ENCODE measurements around the gene AGTPBP1. TPM values are rescaled to one million over a fixed set of nuclear protein-coding genes. Genes with fewer than 3 reads are reported as not detected.

The AGTPBP1 gene
- total RNA-seq, 2 experiments from 2014 or later = 24.2 to 37.2 TPM

GRCh38 chr9:85522459-85523092 lies 219.2 kb downstream of the AGTPBP1 start:
- BruUV-seq (replicated peaks) = no TSS peak
- H2AFZ ChIP-seq (ENCODE audit: low read length) = no peak overlapping the region
- H3K79me2 ChIP-seq (ENCODE audit: insufficient read depth, low read depth, low read length) = no peaks in the 10 kb centered on the region
- no peak overlapping the region for H3K27ac ChIP-seq (ENCODE audit: low read depth, low read length, poor library complexity, severe bottlenecking)
- H4K20me1 ChIP-seq (ENCODE audit: insufficient read depth, low read length) = no peaks in the 10 kb centered on the region
- no peak for TF ChIP-seq EZH2phosphoT487 (IDR thresholded peaks at IDR 0.05; ENCODE audit: borderline replicate concordance, low read depth, low read length)
- TF ChIP-seq CTCF (conservative IDR thresholded peaks at IDR 0.05; ENCODE audit: low read length) = no peak
- intact Hi-C loops (cut with micrococcal nuclease; ENCODE audit: unreplicated experiment) = no loop called here
- DNase-seq (ENCODE audit: low spot score) = no peak
- H3K4me1 ChIP-seq (ENCODE audit: insufficient read depth, low read length, poor library complexity, severe bottlenecking) = no peaks in the 10 kb centered on the region
- H3K9me3 ChIP-seq (ENCODE audit: low read length) = no peaks in the 10 kb centered on the region
- no peaks in the 10 kb centered on the region for H3K36me3 ChIP-seq (ENCODE audit: insufficient read depth, low read length)
- no peak overlapping the region for H3K4me2 ChIP-seq (ENCODE audit: low read length)
- POLR2A ChIA-PET = no interaction called here
- CTCF ChIA-PET (ENCODE audit: unreplicated experiment) = no interaction called here
- H3K9me2 ChIP-seq (ENCODE audit: insufficient read depth, low read length) = no peaks in the 10 kb centered on the region
- H3K4me3 ChIP-seq (ENCODE audit: low read depth, low read length, poor library complexity, severe bottlenecking) = no peak overlapping the region

- Histone ChIP-seq H3K9me3 (ENCODE audit: low read length) (no peaks in the 10 kb centered on the region), H3K79me2 (ENCODE audit: insufficient read depth, low read depth, low read length) (no peaks in the 10 kb centered on the region), H3K4me3 (ENCODE audit: low read depth, low read length, poor library complexity, severe bottlenecking) (no peak overlapping the region), H2AFZ (ENCODE audit: low read length) (no peak overlapping the region), H3K36me3 (ENCODE audit: insufficient read depth, low read length) (no peaks in the 10 kb centered on the region), H3K4me2 (ENCODE audit: low read length) (no peak overlapping the region), H4K20me1 (ENCODE audit: insufficient read depth, low read length) (no peaks in the 10 kb centered on the region), H3K4me1 (ENCODE audit: insufficient read depth, low read length, poor library complexity, severe bottlenecking) (no peaks in the 10 kb centered on the region), H3K27ac (ENCODE audit: low read depth, low read length, poor library complexity, severe bottlenecking) (no peak overlapping the region), H3K9me2 (ENCODE audit: insufficient read depth, low read length) (no peaks in the 10 kb centered on the region)
- ChIA-PET POLR2A (interaction anchor here (1.2 kb wide), 1 partner anchor 91 kb away, joined by 3 read pairs; no protein-coding TSS in a partner anchor), CTCF (ENCODE audit: unreplicated experiment) (no interaction called here)
- BruUV-seq (replicated peaks) = no TSS peak
- no peak for TF ChIP-seq CTCF (conservative IDR thresholded peaks at IDR 0.05; ENCODE audit: low read length)
- no peak for TF ChIP-seq EZH2phosphoT487 (IDR thresholded peaks at IDR 0.05; ENCODE audit: borderline replicate concordance, low read depth, low read length)
- DNase-seq (ENCODE audit: low spot score) = no peak
- intact Hi-C loops (cut with micrococcal nuclease; ENCODE audit: unreplicated experiment) = no loop called here
Measured at GRCh38 chr9:85521371-85522197, 220.2 kb downstream of the AGTPBP1 start.
